GM18511 (cell line): ENCODE results near the gene PGGT1B.

ENCODE experiments used
- ATAC-seq: cut with Tn5 transposase; IDR thresholded peaks from one replicate; pipeline ENCODE4 v1.9.1; 2021; ENCODE audit warnings: mild to moderate bottlenecking, moderate library complexity; ENCODE audit not compliant: unreplicated experiment

PGGT1B gene

GRCh38 chr5:115262321-115263077 lies at the start of gene PGGT1B:
Gene PGGT1B (minus strand): TSS chr5:115262877. CDS start chr5:115262851, 26 bp downstream.
- peak; percentile 91 for ATAC-seq

GRCh38 chr5:115309751-115310370 lies 47.2 kb upstream of the PGGT1B start:
- ATAC-seq = no peak

GRCh38 chr5:115308815-115309214 lies 46.1 kb upstream of the PGGT1B start:
- ATAC-seq = no peak

DNA sequence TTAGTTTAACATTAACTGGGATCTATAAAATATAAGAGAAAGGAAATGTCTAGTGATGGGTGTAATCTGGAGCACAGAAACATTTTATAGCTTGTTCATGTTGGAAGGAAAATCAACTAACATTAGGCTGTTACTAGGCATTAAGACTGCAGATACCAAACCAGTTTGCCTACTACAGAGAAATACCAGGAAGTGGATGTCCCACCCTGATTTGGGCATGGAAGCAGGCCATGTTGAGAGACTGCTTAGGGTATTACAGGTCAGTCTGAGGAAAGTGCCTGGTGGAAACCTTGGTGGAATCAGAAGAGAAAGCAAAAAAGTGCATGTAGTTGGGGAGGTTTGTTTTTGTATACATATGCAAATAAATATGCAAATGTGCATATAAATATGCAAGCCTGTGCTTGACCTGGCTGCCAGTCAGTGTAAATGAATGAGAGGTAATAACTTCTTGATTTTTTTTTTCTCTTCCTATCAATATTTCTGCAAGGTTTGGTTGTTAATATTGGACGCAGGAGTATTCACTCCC lies 43.4 kb upstream of the PGGT1B start:
- no peak for ATAC-seq

DNA sequence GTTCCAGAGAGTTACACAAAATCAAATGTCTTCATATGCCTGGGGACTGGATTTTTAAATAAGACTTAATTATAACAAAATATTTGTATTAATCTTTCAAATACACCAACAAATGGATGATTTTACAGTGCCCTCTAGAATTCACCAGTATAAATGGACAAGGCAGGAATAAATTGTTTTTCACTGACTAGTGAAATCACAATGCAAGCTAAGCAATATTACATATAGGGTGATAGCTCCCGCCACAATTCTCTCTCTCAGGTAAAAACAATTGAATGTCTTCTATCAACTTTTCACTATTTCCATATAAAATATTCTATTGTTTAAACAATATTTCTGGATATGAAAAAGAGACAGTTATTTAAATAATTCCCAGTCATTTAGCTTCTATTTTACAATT lies 41.8 kb upstream of the PGGT1B start:
- no peak for ATAC-seq

- no peak for ATAC-seq
Measured at GRCh38 chr5:115298811-115299210, 36.1 kb upstream of the PGGT1B start.

- ATAC-seq = no peak
Measured at GRCh38 chr5:115297031-115297430, 34.4 kb upstream of the PGGT1B start.

DNA sequence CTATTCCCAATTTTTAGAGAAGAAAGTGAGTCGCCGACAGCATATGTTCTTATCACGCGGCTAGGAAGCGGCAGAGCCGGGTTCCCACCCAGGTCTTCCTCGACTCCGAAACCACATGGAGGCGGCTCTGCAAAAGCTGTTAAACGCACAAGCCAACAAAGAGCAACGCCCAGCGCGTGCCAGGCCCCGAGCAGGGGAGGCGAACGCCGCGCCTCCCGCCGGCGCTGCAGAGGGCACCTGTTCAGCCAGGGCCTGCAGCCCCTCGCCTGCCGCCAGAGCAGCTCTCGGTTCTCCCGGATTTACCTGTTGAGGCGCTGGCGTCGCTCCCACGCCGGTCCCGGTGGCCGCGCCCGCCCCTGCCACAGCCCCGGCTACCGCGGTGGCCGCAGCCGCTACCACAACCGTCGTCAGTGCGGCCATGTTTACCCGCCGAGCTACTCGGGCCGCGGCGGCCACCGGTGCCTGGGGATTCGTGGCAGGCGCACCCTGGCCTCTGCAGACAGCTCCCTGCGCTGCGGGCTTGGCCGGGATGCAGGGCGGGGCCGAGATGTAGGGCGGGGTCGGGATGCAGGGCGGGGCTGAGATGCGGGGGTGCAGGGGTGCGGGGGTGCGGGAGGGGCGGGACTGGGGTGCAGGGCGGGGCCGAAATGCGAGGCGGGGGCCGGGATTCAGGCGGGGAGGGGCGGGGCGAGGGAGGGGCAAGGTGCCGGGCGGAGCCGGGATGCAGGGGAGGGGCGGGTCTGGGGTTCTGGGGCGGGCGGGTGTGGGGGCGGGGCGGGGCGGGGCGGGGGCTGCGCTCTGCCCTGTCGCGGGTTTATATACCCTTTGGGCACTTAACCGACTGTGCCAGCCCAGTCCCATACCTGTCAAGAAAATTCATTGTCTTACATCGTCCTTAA lies 33.7 kb upstream of the PGGT1B start, which contains the start of gene CCDC112:
Gene CCDC112 (minus strand): TSS at position 531 of the 899 bp plus-strand sequence. CDS start 111 bp downstream, at position 420.
- ATAC-seq = peak; percentile 90

DNA sequence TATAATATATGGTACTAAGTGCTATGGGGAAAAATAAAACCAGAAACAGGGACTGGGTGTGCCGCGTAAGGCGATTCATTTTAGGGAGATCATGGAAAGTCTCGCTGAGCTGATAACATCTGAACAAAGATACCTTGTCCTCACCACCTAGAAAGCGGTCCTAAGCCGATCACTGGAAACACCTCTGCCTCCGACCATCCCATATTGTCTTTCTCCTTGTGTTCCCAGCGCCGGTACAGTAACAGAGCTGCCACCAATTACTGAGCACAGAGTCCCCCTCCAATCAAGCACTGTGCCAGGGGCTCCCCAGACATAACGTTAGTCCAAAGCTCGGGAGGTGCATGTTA lies 33.1 kb upstream of the PGGT1B start:
- ATAC-seq = no peak

DNA sequence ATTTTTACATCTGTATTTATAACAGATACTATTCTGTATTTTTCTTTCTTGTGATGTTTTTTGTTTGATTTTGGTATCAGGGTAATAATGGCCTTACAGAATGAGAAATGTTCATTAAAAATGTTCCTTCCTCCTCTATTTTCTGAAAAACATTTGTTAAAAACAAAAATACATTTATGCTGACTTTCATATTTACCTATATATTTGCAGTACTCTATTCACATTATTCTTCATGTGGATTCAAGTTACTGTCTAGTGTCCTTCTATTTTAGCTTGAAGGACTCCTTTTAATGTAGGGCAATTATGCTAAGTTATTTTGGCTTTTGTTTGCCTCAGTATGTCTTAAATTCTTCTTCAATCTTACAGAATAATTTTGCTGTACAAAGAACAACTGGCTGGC lies 28.7 kb upstream of the PGGT1B start:
- no peak for ATAC-seq

DNA sequence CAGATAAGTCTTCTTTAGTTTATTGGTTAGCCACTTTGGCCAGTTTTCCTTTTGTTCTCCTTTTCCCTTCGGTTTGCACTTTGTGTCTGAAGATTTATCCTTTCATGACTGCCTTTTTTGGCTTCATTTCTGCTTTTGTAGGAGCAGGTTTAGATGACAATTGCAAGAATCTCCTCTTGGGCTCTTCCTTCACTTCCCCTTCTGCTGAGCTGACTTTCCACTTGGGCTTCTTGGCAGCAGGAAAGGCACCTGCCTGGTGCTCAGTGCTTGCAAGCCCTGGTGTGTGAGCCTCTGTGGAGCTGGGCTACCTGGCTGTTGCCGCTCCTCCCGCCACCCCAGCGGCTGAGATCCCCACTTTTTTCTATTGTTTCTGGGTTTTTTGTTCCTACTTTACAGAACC lies 26.4 kb upstream of the PGGT1B start:
- ATAC-seq = no peak

GRCh38 chr5:115284021-115284420 lies 21.3 kb upstream of the PGGT1B start:
- ATAC-seq = no peak

DNA sequence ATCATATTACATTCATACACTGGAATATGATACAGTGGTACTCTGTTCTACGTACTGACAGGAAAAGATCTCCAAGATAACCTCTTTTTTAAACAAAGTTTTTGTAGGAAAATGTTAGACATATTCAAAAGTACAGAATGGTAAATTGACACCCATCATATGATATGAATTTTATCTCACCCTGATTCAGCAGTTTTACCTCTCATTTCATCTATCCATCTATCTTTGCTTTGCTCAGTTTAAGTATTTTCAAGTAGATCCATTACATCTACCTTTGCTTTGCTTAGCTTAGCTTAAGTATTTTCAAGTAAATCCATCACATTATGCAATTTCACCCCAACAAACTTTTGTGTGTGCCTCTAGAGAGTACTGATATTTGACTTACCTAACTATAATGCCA lies 19.5 kb upstream of the PGGT1B start:
- ATAC-seq = no peak

- ATAC-seq = no peak
Measured at GRCh38 chr5:115274584-115274983, 11.9 kb upstream of the PGGT1B start.

- ATAC-seq = no peak
Measured at GRCh38 chr5:115272297-115272958, 9.8 kb upstream of the PGGT1B start.

- ATAC-seq = peak; percentile 76
Measured at GRCh38 chr5:115271295-115272050, 8.8 kb upstream of the PGGT1B start.

GRCh38 chr5:115267617-115268016 lies 4.9 kb upstream of the PGGT1B start:
- ATAC-seq = no peak

DNA sequence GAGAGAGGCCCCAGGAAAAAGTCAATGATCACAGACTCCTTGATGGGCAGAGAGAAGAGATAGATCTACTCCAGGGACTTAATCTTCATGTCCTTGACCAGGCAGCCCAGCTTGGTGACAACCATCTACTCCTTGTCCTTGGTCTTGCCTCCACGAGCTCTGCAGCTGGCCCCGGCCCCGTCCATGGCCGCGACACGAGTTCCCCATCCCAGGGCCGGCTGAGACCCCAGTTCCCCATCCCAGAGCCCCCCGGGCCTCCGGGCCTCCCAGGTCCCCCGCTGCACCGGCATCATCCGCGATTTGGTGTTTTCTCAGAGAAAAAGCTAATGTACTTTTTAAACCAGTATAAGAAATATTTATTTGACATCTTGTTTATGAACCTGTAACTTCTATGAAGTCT lies 2.5 kb upstream of the PGGT1B start:
- ATAC-seq = no peak

DNA sequence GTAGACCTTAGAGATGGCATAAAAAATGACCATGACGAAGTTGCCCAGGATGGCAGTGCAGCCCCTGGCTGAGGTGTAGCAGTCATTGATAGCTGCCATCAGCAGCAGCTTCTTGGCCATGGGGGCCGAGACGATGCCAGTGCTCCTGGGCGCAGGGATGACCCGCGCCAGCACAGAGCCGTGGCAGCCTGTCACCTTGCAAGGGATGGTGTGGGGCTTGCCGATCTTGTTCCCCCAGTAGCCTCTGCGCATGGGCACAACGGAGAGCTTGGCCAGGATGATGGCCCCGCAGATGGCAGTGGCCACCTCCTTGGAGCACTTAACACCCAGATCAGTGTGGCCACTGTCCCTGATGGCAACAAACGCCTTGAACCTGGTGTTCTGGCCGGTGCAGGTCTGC lies 2.1 kb upstream of the PGGT1B start:
- ATAC-seq = no peak

DNA sequence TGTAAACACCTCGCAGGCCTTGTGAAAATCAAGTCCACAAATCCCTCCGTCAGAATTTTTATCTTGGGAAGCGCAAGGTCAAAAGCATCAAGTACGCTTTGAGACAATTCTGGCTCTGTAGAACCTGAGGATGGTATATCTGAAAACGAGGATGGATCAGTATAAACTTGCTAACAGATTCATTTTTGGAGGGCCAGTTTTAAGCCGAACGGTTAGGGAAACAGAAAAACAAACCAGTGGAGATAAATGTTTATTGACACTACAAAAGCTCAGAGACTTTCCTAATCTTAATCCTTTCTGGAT lies 352 bp upstream of the PGGT1B start:
- no peak for ATAC-seq
